ENCODE results near the gene TTYH3. TPM values are rescaled to one million over a fixed set of nuclear protein-coding genes. Genes with fewer than 3 reads are reported as not detected.
"Not testable (repeated sequence)": the region's sequence is repeated elsewhere in the genome, so short reads cannot be mapped to it uniquely, and the experiment has no call there.

The TTYH3 gene
- total and polyA plus RNA-seq, 2 donors (not counting 1 experiment from before 2014, with no cell fraction given), result 17.4 to 19.7 TPM

GRCh38 chr7:2692543-2692942 lies 60.8 kb downstream of the TTYH3 start:
- H4K20me1 ChIP-seq (ENCODE audit: control insufficient read depth, extremely low read depth, insufficient read depth, low read length), result no peaks in the 10 kb centered on the region
- H3K9ac ChIP-seq (ENCODE audit: insufficient read depth, low read length), result no peak overlapping the region
- H3K4me2 ChIP-seq (ENCODE audit: extremely low read depth, insufficient read depth, low read length), result no peak overlapping the region
- no peaks in the 10 kb centered on the region for H3K9me3 ChIP-seq (ENCODE audit: control insufficient read depth, insufficient read depth, low read depth, low read length)
- H3K79me2 ChIP-seq (ENCODE audit: control insufficient read depth, insufficient read depth, low read length), result no peaks in the 10 kb centered on the region
- peaks cover 27% of the 10 kb centered on the region for H3K27me3 ChIP-seq (ENCODE audit: control insufficient read depth, insufficient read depth, low read length)
- H2AFZ ChIP-seq (ENCODE audit: low read length), result no peak overlapping the region
- no peak overlapping the region for H3K4me3 ChIP-seq (replicated peaks in 1 of 4; ENCODE audit: control extremely low read depth in 1 of 4, insufficient read depth in 1 of 4, low read depth in 3 of 4, low read length in 4 of 4)
- H3K4me1 ChIP-seq (ENCODE audit: control insufficient read depth, extremely low read depth, insufficient read depth, low read length), result peaks cover 6% of the 10 kb centered on the region
- no peak overlapping the region for H3K27ac ChIP-seq (ENCODE audit: insufficient read depth, low read length)
- no peaks in the 10 kb centered on the region for H3K36me3 ChIP-seq (ENCODE audit: control insufficient read depth, insufficient read depth, low read length)
- DNase-seq (ENCODE audit: low read depth in 2 of 2), result no peak
- TF ChIP-seq EZH2 (IDR thresholded peaks at IDR 0.05; ENCODE audit: low read length, missing control alignments) (no peak), CTCF (conservative IDR thresholded peaks at IDR 0.05 in 1 of 2, IDR thresholded peaks at IDR 0.05 in 1 of 2; ENCODE audit: low read depth in 1 of 2, low read length in 2 of 2) (no peak)

- H3K9ac ChIP-seq (ENCODE audit: insufficient read depth, low read length); H3K4me2 ChIP-seq (ENCODE audit: extremely low read depth, insufficient read depth, low read length); H3K9me3 ChIP-seq (ENCODE audit: control insufficient read depth, insufficient read depth, low read depth, low read length); H3K4me1 ChIP-seq (ENCODE audit: control insufficient read depth, extremely low read depth, insufficient read depth, low read length); H2AFZ ChIP-seq (ENCODE audit: low read length); H4K20me1 ChIP-seq (ENCODE audit: control insufficient read depth, extremely low read depth, insufficient read depth, low read length); H3K4me3 ChIP-seq (replicated peaks in 1 of 4; ENCODE audit: control extremely low read depth in 1 of 4, insufficient read depth in 1 of 4, low read depth in 3 of 4, low read length in 4 of 4); DNase-seq (ENCODE audit: low read depth in 2 of 2); H3K79me2 ChIP-seq (ENCODE audit: control insufficient read depth, insufficient read depth, low read length); H3K36me3 ChIP-seq (ENCODE audit: control insufficient read depth, insufficient read depth, low read length); H3K27ac ChIP-seq (ENCODE audit: insufficient read depth, low read length): not testable (repeated sequence)
- peaks cover 19% of the 10 kb centered on the region for H3K27me3 ChIP-seq (ENCODE audit: control insufficient read depth, insufficient read depth, low read length)
Observed at GRCh38 chr7:2693420-2694121, 61.8 kb downstream of the TTYH3 start.

- not testable (repeated sequence) for H3K4me3 ChIP-seq (replicated peaks in 1 of 4; ENCODE audit: control extremely low read depth in 1 of 4, insufficient read depth in 1 of 4, low read depth in 3 of 4, low read length in 4 of 4); H3K9ac ChIP-seq (ENCODE audit: insufficient read depth, low read length); DNase-seq (ENCODE audit: low read depth in 2 of 2); H3K27ac ChIP-seq (ENCODE audit: insufficient read depth, low read length); H3K4me2 ChIP-seq (ENCODE audit: extremely low read depth, insufficient read depth, low read length); H3K79me2 ChIP-seq (ENCODE audit: control insufficient read depth, insufficient read depth, low read length); H3K4me1 ChIP-seq (ENCODE audit: control insufficient read depth, extremely low read depth, insufficient read depth, low read length); H3K36me3 ChIP-seq (ENCODE audit: control insufficient read depth, insufficient read depth, low read length); H3K9me3 ChIP-seq (ENCODE audit: control insufficient read depth, insufficient read depth, low read depth, low read length); H4K20me1 ChIP-seq (ENCODE audit: control insufficient read depth, extremely low read depth, insufficient read depth, low read length); H2AFZ ChIP-seq (ENCODE audit: low read length)
- H3K27me3 ChIP-seq (ENCODE audit: control insufficient read depth, insufficient read depth, low read length), result peaks cover 14% of the 10 kb centered on the region
Observed at GRCh38 chr7:2694122-2694436, 62.3 kb downstream of the TTYH3 start.

- no peak overlapping the region for H3K4me3 ChIP-seq (replicated peaks in 1 of 4; ENCODE audit: control extremely low read depth in 1 of 4, insufficient read depth in 1 of 4, low read depth in 3 of 4, low read length in 4 of 4)
- H3K79me2 ChIP-seq (ENCODE audit: control insufficient read depth, insufficient read depth, low read length), result no peaks in the 10 kb centered on the region
- H3K27ac ChIP-seq (ENCODE audit: insufficient read depth, low read length), result no peak overlapping the region
- no peaks in the 10 kb centered on the region for H4K20me1 ChIP-seq (ENCODE audit: control insufficient read depth, extremely low read depth, insufficient read depth, low read length)
- H3K9ac ChIP-seq (ENCODE audit: insufficient read depth, low read length), result no peak overlapping the region
- no peak overlapping the region for H3K4me2 ChIP-seq (ENCODE audit: extremely low read depth, insufficient read depth, low read length)
- DNase-seq (ENCODE audit: low read depth in 2 of 2), result peak in 1 of 2 donors; percentile 35
- H3K27me3 ChIP-seq (ENCODE audit: control insufficient read depth, insufficient read depth, low read length), result no peaks in the 10 kb centered on the region
- H3K9me3 ChIP-seq (ENCODE audit: control insufficient read depth, insufficient read depth, low read depth, low read length), result no peaks in the 10 kb centered on the region
- H3K36me3 ChIP-seq (ENCODE audit: control insufficient read depth, insufficient read depth, low read length), result no peaks in the 10 kb centered on the region
- H3K4me1 ChIP-seq (ENCODE audit: control insufficient read depth, extremely low read depth, insufficient read depth, low read length), result peaks cover 3% of the 10 kb centered on the region
- TF ChIP-seq CTCF (conservative IDR thresholded peaks at IDR 0.05 in 1 of 2, IDR thresholded peaks at IDR 0.05 in 1 of 2; ENCODE audit: low read depth in 1 of 2, low read length in 2 of 2) (no peak), EZH2 (IDR thresholded peaks at IDR 0.05; ENCODE audit: low read length, missing control alignments) (no peak)
- H2AFZ ChIP-seq (ENCODE audit: low read length), result no peak overlapping the region
Observed at GRCh38 chr7:2698581-2699288, 66.9 kb downstream of the TTYH3 start.

Data from fibroblast of lung (primary cell).